IMR-90 (cell line): ENCODE measurements around the gene DNAJB12.

Experiments
- BHLHE40 ChIP-seq: fragments of 150-350 bp; IDR thresholded peaks from 2 replicates; pipeline ENCODE4 v1.6.1; 2016; ENCODE audit warnings: mild to moderate bottlenecking, low read depth, low read length
- CEBPB ChIP-seq: IDR thresholded peaks from 2 replicates; pipeline ENCODE4 v1.6.1; 2012; ENCODE audit warnings: low read depth, low read length, improper control_type of control experiment
- CTCF ChIP-seq: conservative IDR thresholded peaks from 2 replicates; pipeline ENCODE4 v1.5.1; 2012; ENCODE audit warnings: mild to moderate bottlenecking, low read depth, low read length, improper control_type of control experiment
- FOS ChIP-seq: fragments of 150-350 bp; IDR thresholded peaks from 2 replicates; pipeline ENCODE4 v1.6.1; 2016; ENCODE audit warnings: low read depth, low read length
- MXI1 ChIP-seq: IDR thresholded peaks from 2 replicates; pipeline ENCODE4 v1.6.1; 2012; ENCODE audit warnings: low read depth, mild to moderate bottlenecking, low read length, moderate library complexity, borderline replicate concordance
- NFE2L2 ChIP-seq: fragments of 150-350 bp; IDR thresholded peaks from 2 replicates; pipeline ENCODE4 v1.6.1; 2016; ENCODE audit warnings: low read depth, mild to moderate bottlenecking, low read length
- POLR2A ChIP-seq: IDR thresholded peaks from 2 replicates; pipeline ENCODE4 v1.6.1; 2012; ENCODE audit warnings: mild to moderate bottlenecking, low read depth, low read length
- RAD21 ChIP-seq: IDR thresholded peaks from 2 replicates; pipeline ENCODE4 v1.6.1; 2012; ENCODE audit warnings: low read length, improper control_type of control experiment
- RCOR1 ChIP-seq: IDR thresholded peaks from 2 replicates; pipeline ENCODE4 v1.6.1; 2012; ENCODE audit warnings: mild to moderate bottlenecking, low read length, improper control_type of control experiment; ENCODE audit not compliant: insufficient replicate concordance
- RFX5 ChIP-seq: IDR thresholded peaks from 2 replicates; pipeline ENCODE4 v1.8.0; 2012; ENCODE audit warnings: low read depth, mild to moderate bottlenecking, low read length, moderate library complexity
- SMC3 ChIP-seq: fragments of 150-350 bp; IDR thresholded peaks from 2 replicates; pipeline ENCODE4 v1.6.1; 2016; ENCODE audit warnings: low read depth, mild to moderate bottlenecking, antibody characterized with exemption, low read length, moderate library complexity
- USF2 ChIP-seq: fragments of 150-350 bp; IDR thresholded peaks from 2 replicates; pipeline ENCODE4 v1.6.1; 2017; ENCODE audit warnings: mild to moderate bottlenecking, antibody characterized with exemption, low read length, low read depth

DNA sequence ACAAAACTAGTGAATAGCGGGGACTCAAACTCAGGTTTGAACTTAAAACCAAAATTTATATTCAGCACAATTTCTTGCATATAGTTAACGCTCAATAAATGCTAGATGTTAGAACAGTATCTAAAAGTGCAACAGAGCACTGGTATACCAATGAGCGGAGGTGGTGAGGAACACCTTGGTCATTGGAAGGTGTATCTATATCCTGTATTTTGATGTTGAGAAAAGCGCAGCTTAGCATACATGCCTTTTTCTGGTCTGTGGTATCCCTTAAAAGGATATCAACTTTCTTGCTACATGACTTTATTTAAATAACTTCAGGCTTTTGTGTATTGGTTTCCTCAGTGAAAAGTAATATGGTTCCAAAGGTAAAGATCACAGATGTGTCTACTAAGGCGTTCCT lies 33.3 kb upstream of the DNAJB12 start:
- TF ChIP-seq POLR2A = no peak
- no peak for TF ChIP-seq SMC3
- no peak for TF ChIP-seq CTCF
- TF ChIP-seq CEBPB = no peak
- no peak for TF ChIP-seq RFX5
- no peak for TF ChIP-seq RAD21
- no peak for TF ChIP-seq USF2
- no peak for TF ChIP-seq NFE2L2
- no peak for TF ChIP-seq MXI1
- no peak for TF ChIP-seq RCOR1
- TF ChIP-seq FOS = no peak
- TF ChIP-seq BHLHE40 = no peak
